Vagina (tissue), 2 donors: ENCODE data around the gene SYTL5. TPM values are rescaled to one million over a fixed set of nuclear protein-coding genes. Genes with fewer than 3 reads are reported as not detected.

Source experiments
- DNase-seq, 2 donors: peaks; one replicate each; pipeline ENCODE4 v3.0.0-alpha.2; 2017; ENCODE audit errors: extremely low spot score in 2 of 2
- H3K27ac ChIP-seq: fragments of 200-600 bp; sonication (generic); one replicate; pipeline ENCODE4 v1.5.1; 2019
- H3K27me3 ChIP-seq: fragments of 200-600 bp; sonication (generic); one replicate; pipeline ENCODE4 v1.5.1; 2019
- H3K36me3 ChIP-seq, 2 donors: fragments of 200-600 bp; sonication (generic); one replicate each; pipeline ENCODE4 v1.5.1; 2017 to 2019
- H3K4me1 ChIP-seq: fragments of 200-600 bp; sonication (generic); one replicate; pipeline ENCODE4 v1.5.1; 2019
- H3K4me3 ChIP-seq, 2 donors: fragments of 200-600 bp; sonication (generic); 1 replicate in 1 of 2; 2 replicates in 1 of 2; pipeline ENCODE4 v1.5.1; 2016 to 2019
- H3K9me3 ChIP-seq: fragments of 200-600 bp; sonication (generic); one replicate; pipeline ENCODE4 v1.5.1; 2019
- POLR2A ChIP-seq, 2 donors: fragments of 450-650 bp; IDR thresholded peaks; one replicate each; pipeline ENCODE4 v1.6.1; 2017; ENCODE audit warnings: antibody characterized with exemption in 2 of 2, mild to moderate bottlenecking in 2 of 2, moderate library complexity in 2 of 2
- POLR2AphosphoS5 ChIP-seq, 2 donors: sonication (generic); formaldehyde crosslinking; IDR thresholded peaks; one replicate each; pipeline ENCODE4 v1.9.0; 2017; ENCODE audit warnings: antibody characterized with exemption in 2 of 2, mild to moderate bottlenecking in 2 of 2, low read depth in 1 of 2; ENCODE audit not compliant: insufficient read depth in 1 of 2
- intact Hi-C: fragments of 100-400 bp; cut with DNase I; formaldehyde crosslinking; loops from one replicate; pipeline ENCODE4 v1.15.1; 2023
- total RNA-seq: library from RNA; depleted of rRNA; stranded (reverse); fragments of >200 nt; gene quantifications from one replicate; pipeline ENCODE4 v1.2.3, GENCODE V29; 2016
- TF ChIP-seq, protein P1 (sequence below), 3 experiments: fragments of 450-650 bp in 2 of 3; fragments of 200-600 bp in 1 of 3; sonication (generic) in 1 of 3; IDR thresholded peaks; one replicate each; pipeline ENCODE4 v1.5.1; 2017 to 2019; ENCODE audit warnings: antibody characterized with exemption in 3 of 3, mild to moderate bottlenecking in 2 of 3, moderate library complexity in 2 of 3

Gene SYTL5
- total RNA-seq, 1 donor from 2014 or later = 1.2 TPM

DNA sequence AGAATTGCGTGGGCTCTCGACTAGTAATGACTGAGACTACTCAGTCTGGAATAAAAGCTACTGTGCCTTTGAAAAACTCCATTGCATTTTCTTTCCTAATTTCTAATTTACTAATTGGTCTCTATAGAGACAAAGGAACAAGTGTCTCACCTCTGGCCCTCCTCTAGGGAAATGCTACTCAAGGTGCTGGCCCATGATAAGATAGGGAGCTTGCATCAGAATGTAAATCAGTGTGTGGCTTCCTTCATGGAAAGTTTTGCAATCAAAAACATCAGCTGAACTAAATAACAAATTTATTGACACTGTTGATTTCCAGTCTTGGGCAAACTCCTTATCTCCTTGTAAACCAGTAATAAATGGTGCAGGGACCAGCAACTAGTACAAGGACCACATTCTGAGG lies 132.5 kb downstream of the SYTL5 start:
- no peak for TF ChIP-seq POLR2AphosphoS5 (IDR thresholded peaks at IDR 0.05; ENCODE audit: insufficient read depth in 1 of 2, low read depth in 1 of 2)
- TF ChIP-seq, protein P1, sequence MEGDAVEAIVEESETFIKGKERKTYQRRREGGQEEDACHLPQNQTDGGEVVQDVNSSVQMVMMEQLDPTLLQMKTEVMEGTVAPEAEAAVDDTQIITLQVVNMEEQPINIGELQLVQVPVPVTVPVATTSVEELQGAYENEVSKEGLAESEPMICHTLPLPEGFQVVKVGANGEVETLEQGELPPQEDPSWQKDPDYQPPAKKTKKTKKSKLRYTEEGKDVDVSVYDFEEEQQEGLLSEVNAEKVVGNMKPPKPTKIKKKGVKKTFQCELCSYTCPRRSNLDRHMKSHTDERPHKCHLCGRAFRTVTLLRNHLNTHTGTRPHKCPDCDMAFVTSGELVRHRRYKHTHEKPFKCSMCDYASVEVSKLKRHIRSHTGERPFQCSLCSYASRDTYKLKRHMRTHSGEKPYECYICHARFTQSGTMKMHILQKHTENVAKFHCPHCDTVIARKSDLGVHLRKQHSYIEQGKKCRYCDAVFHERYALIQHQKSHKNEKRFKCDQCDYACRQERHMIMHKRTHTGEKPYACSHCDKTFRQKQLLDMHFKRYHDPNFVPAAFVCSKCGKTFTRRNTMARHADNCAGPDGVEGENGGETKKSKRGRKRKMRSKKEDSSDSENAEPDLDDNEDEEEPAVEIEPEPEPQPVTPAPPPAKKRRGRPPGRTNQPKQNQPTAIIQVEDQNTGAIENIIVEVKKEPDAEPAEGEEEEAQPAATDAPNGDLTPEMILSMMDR (IDR thresholded peaks at IDR 0.05) = no peak
- TF ChIP-seq POLR2A (IDR thresholded peaks at IDR 0.05) = no peak
- H3K36me3 ChIP-seq = no peaks in the 10 kb centered on the region
- intact Hi-C loops = no loop called here
- H3K4me3 ChIP-seq = no peak overlapping the region
- no peaks in the 10 kb centered on the region for H3K27me3 ChIP-seq
- H3K4me1 ChIP-seq = no peaks in the 10 kb centered on the region
- no peak overlapping the region for H3K27ac ChIP-seq
- no peak for DNase-seq
- H3K9me3 ChIP-seq = no peaks in the 10 kb centered on the region

GRCh38 chrX:38142610-38143009 lies 136.3 kb downstream of the SYTL5 start:
- no peak for DNase-seq
- Histone ChIP-seq H3K4me1 (no peaks in the 10 kb centered on the region), H3K27ac (no peak overlapping the region), H3K36me3 (no peaks in the 10 kb centered on the region), H3K9me3 (no peaks in the 10 kb centered on the region), H3K27me3 (no peaks in the 10 kb centered on the region), H3K4me3 (no peak overlapping the region)
- intact Hi-C loops = no loop called here
- TF ChIP-seq, protein P1 (IDR thresholded peaks at IDR 0.05) = no peak
- TF ChIP-seq POLR2AphosphoS5 (IDR thresholded peaks at IDR 0.05; ENCODE audit: insufficient read depth in 1 of 2, low read depth in 1 of 2) (no peak), POLR2A (IDR thresholded peaks at IDR 0.05) (no peak)

GRCh38 chrX:38149016-38149415 lies 142.7 kb downstream of the SYTL5 start:
- Histone ChIP-seq H3K27ac (no peak overlapping the region), H3K27me3 (no peaks in the 10 kb centered on the region), H3K4me1 (no peaks in the 10 kb centered on the region), H3K36me3 (no peaks in the 10 kb centered on the region), H3K4me3 (no peak overlapping the region), H3K9me3 (no peaks in the 10 kb centered on the region)
- DNase-seq = no peak
- TF ChIP-seq POLR2A (IDR thresholded peaks at IDR 0.05) (no peak), POLR2AphosphoS5 (IDR thresholded peaks at IDR 0.05; ENCODE audit: insufficient read depth in 1 of 2, low read depth in 1 of 2) (no peak)
- TF ChIP-seq, protein P1 (IDR thresholded peaks at IDR 0.05) = no peak
- intact Hi-C loops = no loop called here

- Histone ChIP-seq H3K4me3 (no peak overlapping the region), H3K4me1 (no peaks in the 10 kb centered on the region), H3K9me3 (no peaks in the 10 kb centered on the region), H3K36me3 (no peaks in the 10 kb centered on the region), H3K27ac (no peak overlapping the region), H3K27me3 (no peaks in the 10 kb centered on the region)
- TF ChIP-seq POLR2A (IDR thresholded peaks at IDR 0.05) (no peak), POLR2AphosphoS5 (IDR thresholded peaks at IDR 0.05; ENCODE audit: insufficient read depth in 1 of 2, low read depth in 1 of 2) (no peak)
- TF ChIP-seq, protein P1 (IDR thresholded peaks at IDR 0.05) = no peak
- intact Hi-C loops = no loop called here
- DNase-seq = no peak
Measured at GRCh38 chrX:38150993-38151392, 144.6 kb downstream of the SYTL5 start.

DNA sequence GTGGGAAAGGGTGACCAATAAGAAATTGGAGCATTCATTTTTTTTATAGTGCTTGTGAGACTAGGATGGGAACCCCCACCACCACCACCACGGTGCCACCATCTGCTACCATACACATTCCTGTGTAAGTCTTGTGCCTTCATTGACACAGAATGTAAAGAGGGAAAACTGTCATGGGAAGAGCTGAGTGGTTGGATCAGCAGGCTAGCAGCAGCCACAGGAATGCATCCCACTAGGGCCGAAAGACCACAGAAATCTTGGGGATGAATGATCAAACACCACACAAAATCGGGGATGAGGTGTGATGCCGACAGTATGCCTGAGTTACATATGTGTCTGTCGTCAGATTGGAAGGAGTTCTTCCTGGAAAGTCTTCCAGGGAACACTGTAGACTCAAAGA lies 145.1 kb downstream of the SYTL5 start:
- no peak for TF ChIP-seq POLR2A (IDR thresholded peaks at IDR 0.05)
- TF ChIP-seq, protein P1 (IDR thresholded peaks at IDR 0.05) = no peak
- no peak for TF ChIP-seq POLR2AphosphoS5 (IDR thresholded peaks at IDR 0.05; ENCODE audit: insufficient read depth in 1 of 2, low read depth in 1 of 2)
- H3K27ac ChIP-seq = no peak overlapping the region
- no peaks in the 10 kb centered on the region for H3K36me3 ChIP-seq
- H3K4me3 ChIP-seq = no peak overlapping the region
- H3K27me3 ChIP-seq = no peaks in the 10 kb centered on the region
- no peaks in the 10 kb centered on the region for H3K4me1 ChIP-seq
- no peaks in the 10 kb centered on the region for H3K9me3 ChIP-seq
- intact Hi-C loops = no loop called here
- no peak for DNase-seq
